ENCODE results near the gene TCHP. TPM values are rescaled to one million over a fixed set of nuclear protein-coding genes. Genes with fewer than 3 reads are reported as not detected.

Gene TCHP
- polyA plus RNA-seq, 1 experiment: 9.1 TPM

DNA sequence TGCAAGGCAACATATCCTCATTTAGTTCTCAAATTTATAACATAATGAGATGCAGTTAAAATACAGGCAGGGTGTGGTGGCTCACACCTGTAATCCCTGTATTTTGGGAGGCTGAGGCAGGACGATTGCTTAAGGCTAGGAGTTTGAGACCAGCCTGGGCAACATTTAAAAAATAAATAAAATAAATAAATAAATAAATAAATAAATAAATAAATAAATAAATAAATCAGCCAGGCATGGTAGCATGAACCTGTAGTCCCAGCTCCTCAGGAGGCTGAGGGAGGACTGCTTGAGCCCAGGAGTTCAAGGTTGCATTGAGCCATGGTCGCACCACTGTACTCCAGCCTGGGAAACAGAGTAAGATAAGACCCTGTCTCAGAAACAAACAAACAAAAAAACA lies 39.4 kb downstream of the TCHP start:
- Histone ChIP-seq H3K27me3 (ENCODE audit: control insufficient read depth, insufficient read depth, low read length) (no peaks in the 10 kb centered on the region), H3K4me3 (ENCODE audit: low read depth, low read length) (no peak overlapping the region), H3K9me3 (ENCODE audit: control insufficient read depth, insufficient read depth, low read length) (no peaks in the 10 kb centered on the region), H3K27ac (ENCODE audit: low read depth, low read length) (no peak overlapping the region)
- ChIA-PET POLR2A (no interaction called here), CTCF (no interaction called here)
- TF ChIP-seq, protein P1, sequence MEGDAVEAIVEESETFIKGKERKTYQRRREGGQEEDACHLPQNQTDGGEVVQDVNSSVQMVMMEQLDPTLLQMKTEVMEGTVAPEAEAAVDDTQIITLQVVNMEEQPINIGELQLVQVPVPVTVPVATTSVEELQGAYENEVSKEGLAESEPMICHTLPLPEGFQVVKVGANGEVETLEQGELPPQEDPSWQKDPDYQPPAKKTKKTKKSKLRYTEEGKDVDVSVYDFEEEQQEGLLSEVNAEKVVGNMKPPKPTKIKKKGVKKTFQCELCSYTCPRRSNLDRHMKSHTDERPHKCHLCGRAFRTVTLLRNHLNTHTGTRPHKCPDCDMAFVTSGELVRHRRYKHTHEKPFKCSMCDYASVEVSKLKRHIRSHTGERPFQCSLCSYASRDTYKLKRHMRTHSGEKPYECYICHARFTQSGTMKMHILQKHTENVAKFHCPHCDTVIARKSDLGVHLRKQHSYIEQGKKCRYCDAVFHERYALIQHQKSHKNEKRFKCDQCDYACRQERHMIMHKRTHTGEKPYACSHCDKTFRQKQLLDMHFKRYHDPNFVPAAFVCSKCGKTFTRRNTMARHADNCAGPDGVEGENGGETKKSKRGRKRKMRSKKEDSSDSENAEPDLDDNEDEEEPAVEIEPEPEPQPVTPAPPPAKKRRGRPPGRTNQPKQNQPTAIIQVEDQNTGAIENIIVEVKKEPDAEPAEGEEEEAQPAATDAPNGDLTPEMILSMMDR (IDR thresholded peaks at IDR 0.05; ENCODE audit: low read depth, low read length): no peak
- DNase-seq (ENCODE audit: low read depth, low spot score): no peak

DNA sequence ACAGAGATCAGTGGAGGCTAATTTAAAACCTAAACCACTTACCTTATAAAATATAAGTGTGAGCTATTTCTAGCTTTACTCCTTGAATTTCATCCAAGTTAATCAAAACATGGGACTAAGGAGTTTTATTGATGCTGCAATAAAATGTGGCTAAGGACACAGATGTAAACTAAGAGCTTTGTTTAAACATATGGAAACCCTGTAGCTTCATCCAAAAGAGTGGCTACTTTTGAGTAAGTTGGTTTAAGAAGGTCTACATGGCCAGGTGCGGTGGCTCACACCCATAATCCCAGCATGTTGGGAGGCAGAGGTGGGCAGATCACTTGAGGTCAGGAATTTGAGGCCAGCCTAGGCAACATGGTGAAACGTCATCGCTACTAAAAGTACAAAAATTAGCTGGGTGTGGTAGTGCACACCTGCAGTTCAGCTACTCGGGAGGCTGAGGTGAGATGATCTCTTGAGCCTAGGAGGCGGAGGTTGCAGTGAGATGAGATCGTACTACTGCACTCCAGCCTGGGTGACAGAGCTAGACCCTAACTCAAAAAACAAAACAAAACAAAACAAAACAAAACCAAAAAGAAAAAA lies 40.4 kb downstream of the TCHP start:
- no peaks in the 10 kb centered on the region for H3K9me3 ChIP-seq (ENCODE audit: control insufficient read depth, insufficient read depth, low read length)
- ChIA-PET CTCF (interaction anchor here (0.6 to 1.8 kb wide), 4 partner anchors 14 to 95 kb away, joined by 3 to 6 read pairs (median 4); no protein-coding TSS in a partner anchor), POLR2A (interaction anchor here (0.6 to 1.5 kb wide), 5 partner anchors 8 to 82 kb away, joined by 3 to 5 read pairs (median 3); no protein-coding TSS in a partner anchor)
- TF ChIP-seq, protein P1 (IDR thresholded peaks at IDR 0.05; ENCODE audit: low read depth, low read length): no peak
- H3K4me3 ChIP-seq (ENCODE audit: low read depth, low read length): no peak overlapping the region
- DNase-seq (ENCODE audit: low read depth, low spot score): no peak
- H3K27me3 ChIP-seq (ENCODE audit: control insufficient read depth, insufficient read depth, low read length): no peaks in the 10 kb centered on the region
- H3K27ac ChIP-seq (ENCODE audit: low read depth, low read length): no peak overlapping the region

DNA sequence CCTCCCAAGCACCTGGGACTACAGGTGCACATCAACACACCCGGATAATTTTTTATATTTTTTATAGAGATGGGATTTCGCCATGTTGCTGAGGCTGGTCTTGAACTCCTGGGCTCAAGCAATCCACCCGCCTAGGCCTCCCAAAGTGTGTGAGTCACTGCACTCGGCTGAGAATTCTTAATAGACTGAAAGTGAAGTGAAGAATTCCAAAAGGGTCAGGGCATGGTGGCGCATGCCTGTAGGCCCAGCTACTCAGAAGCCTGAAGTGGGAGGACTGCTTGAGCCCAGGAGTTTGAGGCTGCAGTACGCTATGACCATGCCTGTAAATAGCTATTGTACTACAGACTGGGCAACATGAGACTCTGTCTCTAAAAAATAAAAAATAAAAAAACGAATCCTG lies 43.7 kb downstream of the TCHP start:
- ChIA-PET POLR2A (no interaction called here), CTCF (no interaction called here)
- no peak for DNase-seq (ENCODE audit: low read depth, low spot score)
- Histone ChIP-seq H3K9me3 (ENCODE audit: control insufficient read depth, insufficient read depth, low read length) (no peaks in the 10 kb centered on the region), H3K4me3 (ENCODE audit: low read depth, low read length) (no peak overlapping the region), H3K27me3 (ENCODE audit: control insufficient read depth, insufficient read depth, low read length) (no peaks in the 10 kb centered on the region), H3K27ac (ENCODE audit: low read depth, low read length) (no peak overlapping the region)
- TF ChIP-seq, protein P1 (IDR thresholded peaks at IDR 0.05; ENCODE audit: low read depth, low read length): no peak

DNA sequence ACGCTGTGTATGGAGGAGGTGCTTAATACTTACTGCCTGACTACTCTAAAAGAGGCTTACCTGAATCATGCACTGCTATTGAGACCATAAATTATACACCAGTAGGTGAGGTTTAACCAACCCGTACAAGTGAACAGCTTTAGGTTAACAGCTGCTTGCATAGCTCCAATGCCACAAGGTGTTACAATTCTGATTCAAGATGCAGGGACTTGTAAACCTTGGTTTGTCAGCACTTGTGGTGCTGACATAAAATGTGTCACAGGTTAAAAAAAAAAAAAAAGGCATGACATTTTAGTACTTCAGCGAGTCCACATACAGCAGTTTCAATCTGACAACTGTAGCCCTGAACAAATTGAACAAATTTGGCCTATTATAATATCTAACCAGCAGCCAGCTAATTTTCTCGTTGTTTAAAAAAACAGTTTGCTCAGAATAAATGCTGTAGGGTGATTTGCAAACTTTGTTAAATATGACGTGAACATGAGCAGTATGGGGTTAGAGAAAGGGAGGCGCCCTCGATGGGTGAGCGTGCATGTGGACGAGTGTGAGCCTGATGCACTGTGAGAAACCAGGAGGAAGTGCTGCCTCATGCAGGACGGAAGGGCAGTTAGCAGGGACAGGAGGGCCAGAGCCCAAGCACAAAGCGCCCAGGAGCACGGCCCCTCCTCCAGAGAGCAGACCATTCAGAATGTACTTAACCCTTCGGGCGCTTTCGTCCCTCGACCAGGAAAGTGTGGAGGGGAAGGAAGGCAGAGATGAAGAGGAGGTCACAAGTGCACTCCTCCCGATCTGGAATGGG lies 44.7 kb downstream of the TCHP start:
- CTCF ChIA-PET: interaction anchor here (0.7 kb wide), 1 partner anchor 109 kb away, joined by 4 read pairs; no protein-coding TSS in a partner anchor
- no peak for DNase-seq (ENCODE audit: low read depth, low spot score)
- H3K27me3 ChIP-seq (ENCODE audit: control insufficient read depth, insufficient read depth, low read length): no peaks in the 10 kb centered on the region
- H3K4me3 ChIP-seq (ENCODE audit: low read depth, low read length): no peak overlapping the region
- no peaks in the 10 kb centered on the region for H3K9me3 ChIP-seq (ENCODE audit: control insufficient read depth, insufficient read depth, low read length)
- POLR2A ChIA-PET: interaction anchor here (0.7 kb wide), 1 partner anchor 1651 kb away, joined by 4 read pairs; no protein-coding TSS in a partner anchor
- TF ChIP-seq, protein P1 (IDR thresholded peaks at IDR 0.05; ENCODE audit: low read depth, low read length): no peak
- peak overlapping the region; percentile 33 for H3K27ac ChIP-seq (ENCODE audit: low read depth, low read length)

DNA sequence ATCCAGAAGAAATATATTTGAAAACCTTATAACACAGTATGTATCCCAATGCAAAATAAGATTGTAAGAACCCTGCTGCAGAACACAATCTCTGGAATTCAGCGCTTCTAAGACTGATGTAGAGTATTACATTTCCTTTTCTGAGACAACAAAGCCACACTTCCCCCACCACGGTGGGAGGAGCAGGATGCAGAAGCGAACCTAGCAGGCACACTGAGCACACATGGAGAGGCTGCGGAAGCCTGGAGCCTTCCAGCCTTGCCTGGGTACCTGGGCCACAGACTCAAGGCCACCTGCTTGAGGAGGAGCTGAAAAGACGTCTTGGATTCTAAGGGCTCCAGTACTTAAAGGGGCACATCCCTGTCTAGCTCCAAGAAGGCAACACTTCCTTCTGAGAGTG lies 46.4 kb downstream of the TCHP start:
- DNase-seq (ENCODE audit: low read depth, low spot score): no peak
- ChIA-PET CTCF (interaction anchor here (1.3 kb wide), 1 partner anchor 93 kb away, joined by 3 read pairs; no protein-coding TSS in a partner anchor), POLR2A (interaction anchor here (0.5 kb wide), 1 partner anchor 25 kb away, joined by 3 read pairs; no protein-coding TSS in a partner anchor)
- no peaks in the 10 kb centered on the region for H3K9me3 ChIP-seq (ENCODE audit: control insufficient read depth, insufficient read depth, low read length)
- H3K27ac ChIP-seq (ENCODE audit: low read depth, low read length): peak overlapping the region; percentile 80
- TF ChIP-seq, protein P1 (IDR thresholded peaks at IDR 0.05; ENCODE audit: low read depth, low read length): no peak
- H3K4me3 ChIP-seq (ENCODE audit: low read depth, low read length): no peak overlapping the region
- no peaks in the 10 kb centered on the region for H3K27me3 ChIP-seq (ENCODE audit: control insufficient read depth, insufficient read depth, low read length)
